Measurements from ENCODE around the gene PLA2G2F. TPM values are rescaled to one million over a fixed set of nuclear protein-coding genes. Genes with fewer than 3 reads are reported as not detected.

Gene PLA2G2F
- total and polyA plus RNA-seq, 9 of the 15 experiments (the other 6 are each of a cell fraction or from before 2014, with no cell fraction given), result not detected

DNA sequence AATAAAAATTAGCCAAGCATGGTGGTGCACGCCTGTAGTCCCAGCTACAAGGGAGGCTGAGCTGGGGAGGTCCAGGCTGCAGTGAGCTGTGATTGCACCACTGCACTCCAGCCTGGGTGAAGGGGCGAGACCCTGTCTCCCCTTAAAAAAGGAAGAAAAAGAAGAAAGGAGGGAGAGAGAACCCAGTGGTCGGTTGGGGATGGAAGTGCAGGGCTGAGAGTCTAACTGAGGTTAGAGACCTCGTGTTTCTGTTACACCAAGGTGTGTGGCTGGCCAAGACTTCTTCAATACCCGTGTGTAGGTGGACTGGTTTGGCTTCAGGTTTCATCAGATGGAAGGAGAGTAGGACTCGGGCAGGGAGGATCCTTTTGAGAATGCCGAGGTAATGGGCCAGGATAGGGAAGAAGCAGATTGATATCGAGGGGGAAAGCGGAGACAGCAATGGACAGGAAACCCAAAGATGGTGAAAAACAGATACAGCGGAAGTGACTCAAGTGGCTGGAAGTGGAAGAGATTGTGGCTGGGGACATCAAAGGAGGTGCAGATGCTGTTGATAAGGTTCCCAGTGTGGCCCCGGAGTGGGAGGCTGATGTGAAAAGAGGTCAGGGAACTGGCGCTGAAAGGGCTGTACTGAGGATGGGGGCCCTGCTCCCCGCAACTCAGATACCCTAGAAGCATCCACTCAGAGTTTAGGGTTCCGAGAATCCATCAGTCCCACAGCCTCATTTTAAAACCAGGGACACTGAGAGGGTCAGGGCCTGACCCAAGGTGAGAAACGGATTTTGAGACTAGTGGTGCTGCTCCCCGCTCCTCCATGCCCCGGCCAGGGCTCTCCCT is 46.1 kb downstream of the PLA2G2F start (continued):
- TF ChIP-seq, protein P1, sequence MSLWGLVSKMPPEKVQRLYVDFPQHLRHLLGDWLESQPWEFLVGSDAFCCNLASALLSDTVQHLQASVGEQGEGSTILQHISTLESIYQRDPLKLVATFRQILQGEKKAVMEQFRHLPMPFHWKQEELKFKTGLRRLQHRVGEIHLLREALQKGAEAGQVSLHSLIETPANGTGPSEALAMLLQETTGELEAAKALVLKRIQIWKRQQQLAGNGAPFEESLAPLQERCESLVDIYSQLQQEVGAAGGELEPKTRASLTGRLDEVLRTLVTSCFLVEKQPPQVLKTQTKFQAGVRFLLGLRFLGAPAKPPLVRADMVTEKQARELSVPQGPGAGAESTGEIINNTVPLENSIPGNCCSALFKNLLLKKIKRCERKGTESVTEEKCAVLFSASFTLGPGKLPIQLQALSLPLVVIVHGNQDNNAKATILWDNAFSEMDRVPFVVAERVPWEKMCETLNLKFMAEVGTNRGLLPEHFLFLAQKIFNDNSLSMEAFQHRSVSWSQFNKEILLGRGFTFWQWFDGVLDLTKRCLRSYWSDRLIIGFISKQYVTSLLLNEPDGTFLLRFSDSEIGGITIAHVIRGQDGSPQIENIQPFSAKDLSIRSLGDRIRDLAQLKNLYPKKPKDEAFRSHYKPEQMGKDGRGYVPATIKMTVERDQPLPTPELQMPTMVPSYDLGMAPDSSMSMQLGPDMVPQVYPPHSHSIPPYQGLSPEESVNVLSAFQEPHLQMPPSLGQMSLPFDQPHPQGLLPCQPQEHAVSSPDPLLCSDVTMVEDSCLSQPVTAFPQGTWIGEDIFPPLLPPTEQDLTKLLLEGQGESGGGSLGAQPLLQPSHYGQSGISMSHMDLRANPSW (CRISPR knock-in tag; IDR thresholded peaks at IDR 0.05), result no peak
- no peak for TF ChIP-seq POLR2AphosphoS2 (IDR thresholded peaks at IDR 0.05; ENCODE audit: low read length)
- peak; percentile 34; the same call in 1 of the 2 replicates for TF ChIP-seq STAT5A (IDR thresholded peaks at IDR 0.05; ENCODE audit: borderline replicate concordance, low read length)
- TF ChIP-seq MTF1 (CRISPR knock-in tag; IDR thresholded peaks at IDR 0.05; ENCODE audit: borderline replicate concordance), result no peak
- TF ChIP-seq ZNF217 (CRISPR knock-in tag; IDR thresholded peaks at IDR 0.05), result no peak
- 0 out of 2 replicates have a peak, but pooled peaks have one; percentile 13 for TF ChIP-seq MECOM (CRISPR knock-in tag; IDR thresholded peaks at IDR 0.05)
- 0 out of 2 replicates have a peak, but pooled peaks have one; percentile 34 for TF ChIP-seq TCFL5 (CRISPR knock-in tag; conservative IDR thresholded peaks at IDR 0.05)
- TF ChIP-seq YY1 (IDR thresholded peaks at IDR 0.05; ENCODE audit: borderline replicate concordance in 1 of 3, control insufficient read depth in 1 of 3, extremely low read depth in 1 of 3, insufficient read depth in 3 of 3, insufficient read length in 1 of 3, insufficient replicate concordance in 2 of 3, low read depth in 1 of 3, low read length in 2 of 3), result peak in 1 of 3 experiments; percentile 45
- peak; percentile 62 for TF ChIP-seq PML (IDR thresholded peaks at IDR 0.05; ENCODE audit: low read length)
- TF ChIP-seq EP400 (IDR thresholded peaks at IDR 0.05), result peak; percentile 61
- TF ChIP-seq MTA1 (IDR thresholded peaks at IDR 0.05; ENCODE audit: borderline replicate concordance), result peak; percentile 91
- no peak for TF ChIP-seq ZBTB8A (IDR thresholded peaks at IDR 0.05; ENCODE audit: partially characterized antibody)
- TF ChIP-seq, protein P2, sequence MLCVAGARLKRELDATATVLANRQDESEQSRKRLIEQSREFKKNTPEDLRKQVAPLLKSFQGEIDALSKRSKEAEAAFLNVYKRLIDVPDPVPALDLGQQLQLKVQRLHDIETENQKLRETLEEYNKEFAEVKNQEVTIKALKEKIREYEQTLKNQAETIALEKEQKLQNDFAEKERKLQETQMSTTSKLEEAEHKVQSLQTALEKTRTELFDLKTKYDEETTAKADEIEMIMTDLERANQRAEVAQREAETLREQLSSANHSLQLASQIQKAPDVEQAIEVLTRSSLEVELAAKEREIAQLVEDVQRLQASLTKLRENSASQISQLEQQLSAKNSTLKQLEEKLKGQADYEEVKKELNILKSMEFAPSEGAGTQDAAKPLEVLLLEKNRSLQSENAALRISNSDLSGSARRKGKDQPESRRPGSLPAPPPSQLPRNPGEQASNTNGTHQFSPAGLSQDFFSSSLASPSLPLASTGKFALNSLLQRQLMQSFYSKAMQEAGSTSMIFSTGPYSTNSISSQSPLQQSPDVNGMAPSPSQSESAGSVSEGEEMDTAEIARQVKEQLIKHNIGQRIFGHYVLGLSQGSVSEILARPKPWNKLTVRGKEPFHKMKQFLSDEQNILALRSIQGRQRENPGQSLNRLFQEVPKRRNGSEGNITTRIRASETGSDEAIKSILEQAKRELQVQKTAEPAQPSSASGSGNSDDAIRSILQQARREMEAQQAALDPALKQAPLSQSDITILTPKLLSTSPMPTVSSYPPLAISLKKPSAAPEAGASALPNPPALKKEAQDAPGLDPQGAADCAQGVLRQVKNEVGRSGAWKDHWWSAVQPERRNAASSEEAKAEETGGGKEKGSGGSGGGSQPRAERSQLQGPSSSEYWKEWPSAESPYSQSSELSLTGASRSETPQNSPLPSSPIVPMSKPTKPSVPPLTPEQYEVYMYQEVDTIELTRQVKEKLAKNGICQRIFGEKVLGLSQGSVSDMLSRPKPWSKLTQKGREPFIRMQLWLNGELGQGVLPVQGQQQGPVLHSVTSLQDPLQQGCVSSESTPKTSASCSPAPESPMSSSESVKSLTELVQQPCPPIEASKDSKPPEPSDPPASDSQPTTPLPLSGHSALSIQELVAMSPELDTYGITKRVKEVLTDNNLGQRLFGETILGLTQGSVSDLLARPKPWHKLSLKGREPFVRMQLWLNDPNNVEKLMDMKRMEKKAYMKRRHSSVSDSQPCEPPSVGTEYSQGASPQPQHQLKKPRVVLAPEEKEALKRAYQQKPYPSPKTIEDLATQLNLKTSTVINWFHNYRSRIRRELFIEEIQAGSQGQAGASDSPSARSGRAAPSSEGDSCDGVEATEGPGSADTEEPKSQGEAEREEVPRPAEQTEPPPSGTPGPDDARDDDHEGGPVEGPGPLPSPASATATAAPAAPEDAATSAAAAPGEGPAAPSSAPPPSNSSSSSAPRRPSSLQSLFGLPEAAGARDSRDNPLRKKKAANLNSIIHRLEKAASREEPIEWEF (CRISPR knock-in tag; IDR thresholded peaks at IDR 0.05), result 0 out of 2 replicates have a peak, but pooled peaks have one; percentile 66
- TF ChIP-seq, protein P3, sequence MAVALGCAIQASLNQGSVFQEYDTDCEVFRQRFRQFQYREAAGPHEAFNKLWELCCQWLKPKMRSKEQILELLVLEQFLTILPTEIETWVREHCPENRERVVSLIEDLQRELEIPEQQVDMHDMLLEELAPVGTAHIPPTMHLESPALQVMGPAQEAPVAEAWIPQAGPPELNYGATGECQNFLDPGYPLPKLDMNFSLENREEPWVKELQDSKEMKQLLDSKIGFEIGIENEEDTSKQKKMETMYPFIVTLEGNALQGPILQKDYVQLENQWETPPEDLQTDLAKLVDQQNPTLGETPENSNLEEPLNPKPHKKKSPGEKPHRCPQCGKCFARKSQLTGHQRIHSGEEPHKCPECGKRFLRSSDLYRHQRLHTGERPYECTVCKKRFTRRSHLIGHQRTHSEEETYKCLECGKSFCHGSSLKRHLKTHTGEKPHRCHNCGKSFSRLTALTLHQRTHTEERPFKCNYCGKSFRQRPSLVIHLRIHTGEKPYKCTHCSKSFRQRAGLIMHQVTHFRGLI (CRISPR knock-in tag; IDR thresholded peaks at IDR 0.05), result no peak
- no peak for TF ChIP-seq XRCC5 (IDR thresholded peaks at IDR 0.05; ENCODE audit: low read depth, low read length)
- TF ChIP-seq MYC (IDR thresholded peaks at IDR 0.05; ENCODE audit: low read depth, low read length), result peak; percentile 16
- TF ChIP-seq MYC (CRISPR knock-in tag; IDR thresholded peaks at IDR 0.05; ENCODE audit: borderline replicate concordance, low read depth), result no peak
- TF ChIP-seq NFE2 (IDR thresholded peaks at IDR 0.05; ENCODE audit: low read depth), result no peak

All from K562 (cell line).